PC-3 (cell line): Measurements from ENCODE around the gene RAB37. TPM values are rescaled to one million over a fixed set of nuclear protein-coding genes. Genes with fewer than 3 reads are reported as not detected.

Experiments used
- ATAC-seq: fragments of 200-7000 bp; cut with Tn5 transposase; 2 replicates; pipeline ENCODE4 v1.9.1; 2020; ENCODE audit warnings: mild to moderate bottlenecking, moderate library complexity
- BruUV-seq: library from RNA; stranded (reverse); fragments of 400-500 nt; replicated peaks from 2 replicates; lab custom pipeline; 2021; lab: Mats Ljungman, UMichigan
- CTCF ChIA-PET: fragments of 300-600 bp; sonication (Branson Sonifier 250); formaldehyde crosslinking; loops from one replicate; lab custom pipeline; 2022; ENCODE audit warnings: antibody characterized with exemption; lab: Charles Lee
- POLR2A ChIA-PET: fragments of 300-600 bp; sonication (Branson Sonifier 250); formaldehyde crosslinking; loops from one replicate; lab custom pipeline; 2022; ENCODE audit warnings: antibody characterized with exemption; ENCODE audit not compliant: unreplicated experiment; lab: Charles Lee
- DNase-seq: peaks from one replicate; pipeline ENCODE4 v3.0.0-alpha.2; 2015
- H2AFZ ChIP-seq: fragments of 300-600 bp; sonication (generic); 2 replicates; pipeline ENCODE4 v1.6.0; 2016; ENCODE audit warnings: antibody characterized with exemption, low read length
- H3F3A ChIP-seq: fragments of 300-600 bp; sonication (generic); one replicate; pipeline ENCODE4 v1.6.0; 2017; ENCODE audit warnings: antibody characterized with exemption, low read length, control low read depth, mild to moderate bottlenecking; ENCODE audit not compliant: unreplicated experiment
- H3K27ac ChIP-seq: fragments of 300-600 bp; sonication (generic); 2 replicates; pipeline ENCODE4 v1.5.1; 2016; ENCODE audit warnings: mild to moderate bottlenecking, low read length
- H3K27me3 ChIP-seq: fragments of 300-600 bp; sonication (generic); 2 replicates; pipeline ENCODE4 v1.6.1; 2016; ENCODE audit warnings: low read length, mixed read lengths
- H3K36me3 ChIP-seq: fragments of 300-600 bp; sonication (generic); 2 replicates; pipeline ENCODE4 v1.6.1; 2016; ENCODE audit warnings: low read depth, mixed run types, low read length, mixed read lengths
- H3K4me1 ChIP-seq: fragments of 300-600 bp; sonication (generic); 2 replicates; pipeline ENCODE4 v1.5.1; 2016; ENCODE audit warnings: low read length; ENCODE audit not compliant: insufficient read depth
- H3K4me2 ChIP-seq: fragments of 300-600 bp; sonication (generic); 2 replicates; pipeline ENCODE4 v1.6.0; 2016; ENCODE audit warnings: low read length
- H3K4me3 ChIP-seq: fragments of 300-600 bp; sonication (generic); 2 replicates; pipeline ENCODE4 v1.5.1; 2016; ENCODE audit warnings: mild to moderate bottlenecking, low read length, mixed read lengths
- H3K79me2 ChIP-seq: fragments of 300-600 bp; sonication (generic); 2 replicates; pipeline ENCODE4 v1.6.1; 2017; ENCODE audit warnings: low read length, mixed read lengths
- H3K9ac ChIP-seq: fragments of 300-600 bp; sonication (generic); 2 replicates; pipeline ENCODE4 v1.6.0; 2016; ENCODE audit warnings: mild to moderate bottlenecking, low read length
- H3K9me2 ChIP-seq: fragments of 300-600 bp; sonication (generic); replicated peaks from 2 replicates; pipeline ENCODE4 v1.6.1; 2016; ENCODE audit warnings: mixed run types, low read length, mixed read lengths
- H3K9me3 ChIP-seq: fragments of 300-600 bp; sonication (generic); 2 replicates; pipeline ENCODE4 v1.6.1; 2016; ENCODE audit warnings: low read length, mixed read lengths
- H4K20me1 ChIP-seq: fragments of 300-600 bp; sonication (generic); 2 replicates; pipeline ENCODE4 v1.6.1; 2016; ENCODE audit warnings: low read length, mixed read lengths
- CTCF ChIP-seq: fragments of 300-600 bp; sonication (generic); conservative IDR thresholded peaks from 2 replicates; pipeline ENCODE4 v1.5.1; 2017; ENCODE audit warnings: antibody characterized with exemption, low read depth, mild to moderate bottlenecking, low read length
- EZH2 ChIP-seq: fragments of 300-600 bp; sonication (generic); IDR thresholded peaks from one replicate; pipeline ENCODE4 v1.6.1; 2017; ENCODE audit warnings: antibody characterized with exemption, mild to moderate bottlenecking, low read length; ENCODE audit not compliant: unreplicated experiment
- EZH2phosphoT487 ChIP-seq: fragments of 300-600 bp; sonication (generic); IDR thresholded peaks from 2 replicates; pipeline ENCODE4 v1.6.1; 2018; ENCODE audit warnings: mild to moderate bottlenecking, antibody characterized with exemption, low read length, borderline replicate concordance
- intact Hi-C: fragments of 100-400 bp; cut with micrococcal nuclease; formaldehyde crosslinking; loops from 2 replicates; pipeline ENCODE4 v1.9.0; 2023
- total RNA-seq: library from RNA; depleted of rRNA; stranded (reverse); fragments of >200 nt; gene quantifications from 2 replicates; pipeline ENCODE4 v1.2.3, GENCODE V29; 2014

RAB37 gene
- total RNA-seq, 1 experiment from 2014 or later: 0.66 TPM

GRCh38 chr17:74775409-74776043 is 38.5 kb downstream of the RAB37 start:
- H4K20me1 ChIP-seq: no peaks in the 10 kb centered on the region
- TF ChIP-seq EZH2 (no peak), EZH2phosphoT487 (no peak), CTCF (no peak)
- H3K9ac ChIP-seq: peak overlapping the region; percentile 94
- ChIA-PET CTCF (interaction anchor here (1.0 to 1.2 kb wide), 2 partner anchors 31 to 39 kb away, joined by 3 read pairs; partner anchors contain the start of gene RAB37), POLR2A (no interaction called here)
- peak overlapping the region; percentile 97 for H3K4me2 ChIP-seq
- peak; percentile 7; the same call in 1 of the 2 replicates for ATAC-seq
- intact Hi-C loops: loop anchor here (2.0 kb wide), 1 partner anchor 27 kb away; the partner anchor contains the start of gene NHERF1
- H3K4me3 ChIP-seq: peak overlapping the region; percentile 83
- TSS peak; percentile 80 for BruUV-seq
- peaks cover 20% of the 10 kb centered on the region for H3K4me1 ChIP-seq
- H3K9me3 ChIP-seq: no peaks in the 10 kb centered on the region
- no peaks in the 10 kb centered on the region for H3F3A ChIP-seq
- H3K9me2 ChIP-seq: no peaks in the 10 kb centered on the region
- H3K36me3 ChIP-seq: peaks cover 34% of the 10 kb centered on the region
- peak overlapping the region; percentile 83 for H2AFZ ChIP-seq
- H3K27ac ChIP-seq: peak overlapping the region; percentile 53
- H3K79me2 ChIP-seq: peaks cover 40% of the 10 kb centered on the region
- no peak for DNase-seq
- H3K27me3 ChIP-seq: no peaks in the 10 kb centered on the region

- intact Hi-C loops: loop anchor here (2.0 kb wide), 1 partner anchor 28 kb away; the partner anchor contains the start of gene NHERF1
- peak within 1 kb of the TSS; percentile 97 for H3K4me2 ChIP-seq
- peak; percentile 86 for ATAC-seq
- peak within 1 kb of the TSS; percentile 94 for H3K9ac ChIP-seq
- peak within 1 kb of the TSS; percentile 83 for H3K4me3 ChIP-seq
- TF ChIP-seq EZH2 (no peak), EZH2phosphoT487 (no peak), CTCF (no peak)
- H2AFZ ChIP-seq: peak within 1 kb of the TSS; percentile 83
- no peaks in the 10 kb centered on the region for H3K27me3 ChIP-seq
- H3K9me2 ChIP-seq: no peaks in the 10 kb centered on the region
- peaks cover 40% of the 10 kb centered on the region for H3K79me2 ChIP-seq
- H4K20me1 ChIP-seq: no peaks in the 10 kb centered on the region
- peak within 1 kb of the TSS; percentile 53 for H3K27ac ChIP-seq
- POLR2A ChIA-PET: interaction anchor here (0.5 kb wide), 1 partner anchor 34 kb away, joined by 6 read pairs; no protein-coding TSS in a partner anchor
- H3K9me3 ChIP-seq: no peaks in the 10 kb centered on the region
- H3K36me3 ChIP-seq: peaks cover 28% of the 10 kb centered on the region
- CTCF ChIA-PET: interaction anchor here (0.5 to 1.2 kb wide), 3 partner anchors 32 to 1135 kb away, joined by 3 to 4 read pairs (median 3); partner anchors contain the start of gene RAB37
- H3K4me1 ChIP-seq: peaks cover 20% of the 10 kb centered on the region
- no peaks in the 10 kb centered on the region for H3F3A ChIP-seq
- peak; percentile 99 for DNase-seq
- BruUV-seq: no TSS peak
Observed at GRCh38 chr17:74776044-74776962, 39.2 kb downstream of the RAB37 start, which contains the start of gene NAT9. Gene NAT9, minus strand, starts transcription at chr17:74776345. Its CDS starts 647 bp downstream, at chr17:74775698.
